GM23248 (cell line): ENCODE measurements around the gene KRT83.

Experiments
- EZH2 ChIP-seq: fragments of 200-600 bp; sonication (generic); IDR thresholded peaks from 2 replicates; pipeline ENCODE4 v1.6.1; 2018; ENCODE audit warnings: antibody characterized with exemption, mild to moderate bottlenecking; ENCODE audit not compliant: insufficient read depth, poor library complexity, severe bottlenecking
- EZH2phosphoT487 ChIP-seq: fragments of 200-600 bp; sonication (generic); IDR thresholded peaks from 2 replicates; pipeline ENCODE4 v1.6.1; 2018; ENCODE audit warnings: antibody characterized with exemption, moderate library complexity, mild to moderate bottlenecking, low read depth; ENCODE audit not compliant: insufficient read depth

DNA sequence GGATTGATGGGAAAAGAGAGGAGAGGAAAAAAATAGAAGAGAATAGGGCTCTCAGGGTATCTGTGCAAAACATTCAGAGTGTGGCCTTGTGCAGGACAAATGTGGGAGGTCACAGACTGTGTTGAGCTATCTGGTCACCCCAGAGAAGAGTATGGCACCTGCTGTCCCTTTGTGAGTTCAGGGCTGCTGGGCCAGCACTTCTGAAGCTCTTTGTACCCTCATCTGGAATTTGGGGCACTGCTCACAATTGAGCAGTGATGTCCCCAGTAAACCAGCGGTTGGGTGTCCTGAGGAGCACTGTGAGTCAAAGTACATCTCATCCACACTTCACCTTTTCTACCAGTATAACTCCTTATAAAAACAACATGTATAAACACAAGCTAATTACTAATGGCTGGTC, 27.3 kb downstream of the KRT83 start:
- TF ChIP-seq EZH2phosphoT487 = no peak
- no peak for TF ChIP-seq EZH2
